ENCODE results near the gene CNTNAP2.

CNTNAP2 gene

DNA sequence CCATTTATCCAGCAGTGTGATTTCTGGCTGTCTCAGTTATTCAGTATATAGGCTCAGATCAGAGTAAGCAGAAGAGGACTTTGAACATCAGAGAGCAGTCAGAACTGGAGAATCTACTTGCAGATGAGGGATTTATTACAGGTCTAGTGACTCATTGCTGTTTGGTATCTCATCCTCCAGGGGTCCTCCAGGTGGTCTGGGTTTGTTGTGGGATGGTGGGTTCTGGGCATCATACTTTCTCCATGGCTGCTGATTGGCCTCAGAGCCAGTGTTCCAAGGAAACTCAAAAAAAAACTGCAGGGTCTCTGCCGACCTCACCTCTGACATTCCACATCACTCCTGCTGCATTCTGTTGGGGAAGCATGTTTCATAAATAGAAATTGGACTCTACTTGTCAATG lies 214.8 kb downstream of the CNTNAP2 start:
- Histone ChIP-seq H3K4me1 (ENCODE audit: control insufficient read depth, insufficient read depth, low read length) (no peaks in the 10 kb centered on the region), H3K36me3 (ENCODE audit: control insufficient read depth in 2 of 2, insufficient read depth in 1 of 2, low read length in 2 of 2) (no peaks in the 10 kb centered on the region), H3K4me3 (ENCODE audit: low read depth, low read length) (no peak overlapping the region), H3K27ac (ENCODE audit: extremely low read depth, low read depth, low read length) (no peak overlapping the region), H3K9me3 (ENCODE audit: control insufficient read depth, insufficient read depth, low read depth, low read length) (no peaks in the 10 kb centered on the region)
- POLR2A ChIA-PET = no interaction called here
- CTCF ChIA-PET = no interaction called here
- TF ChIP-seq KLF16 (tag by site-specific recombination; IDR thresholded peaks at IDR 0.05) (no peak), ZNF274 (IDR thresholded peaks at IDR 0.05; ENCODE audit: low read length) (no peak), ZNF274 (tag by site-specific recombination; IDR thresholded peaks at IDR 0.05; ENCODE audit: borderline replicate concordance) (no peak), ZNF302 (tag by site-specific recombination; IDR thresholded peaks at IDR 0.05; ENCODE audit: low read depth) (no peak), ZNF473 (tag by site-specific recombination; IDR thresholded peaks at IDR 0.05) (no peak), ZNF514 (tag by site-specific recombination; IDR thresholded peaks at IDR 0.05) (no peak), ZNF433 (tag by site-specific recombination; IDR thresholded peaks at IDR 0.05; ENCODE audit: low read depth) (no peak), ZNF280D (tag by site-specific recombination; IDR thresholded peaks at IDR 0.05) (no peak), ZNF169 (tag by site-specific recombination; IDR thresholded peaks at IDR 0.05) (no peak), ZNF341 (tag by site-specific recombination; IDR thresholded peaks at IDR 0.05; ENCODE audit: low read depth) (no peak), ZFP41 (tag by site-specific recombination; IDR thresholded peaks at IDR 0.05; ENCODE audit: borderline replicate concordance) (no peak), SCRT2 (tag by site-specific recombination; IDR thresholded peaks at IDR 0.05) (no peak), INSM2 (tag by site-specific recombination; IDR thresholded peaks at IDR 0.05) (no peak), REPIN1 (tag by site-specific recombination; IDR thresholded peaks at IDR 0.05; ENCODE audit: low read depth) (no peak)
- TF ChIP-seq, protein P1, sequence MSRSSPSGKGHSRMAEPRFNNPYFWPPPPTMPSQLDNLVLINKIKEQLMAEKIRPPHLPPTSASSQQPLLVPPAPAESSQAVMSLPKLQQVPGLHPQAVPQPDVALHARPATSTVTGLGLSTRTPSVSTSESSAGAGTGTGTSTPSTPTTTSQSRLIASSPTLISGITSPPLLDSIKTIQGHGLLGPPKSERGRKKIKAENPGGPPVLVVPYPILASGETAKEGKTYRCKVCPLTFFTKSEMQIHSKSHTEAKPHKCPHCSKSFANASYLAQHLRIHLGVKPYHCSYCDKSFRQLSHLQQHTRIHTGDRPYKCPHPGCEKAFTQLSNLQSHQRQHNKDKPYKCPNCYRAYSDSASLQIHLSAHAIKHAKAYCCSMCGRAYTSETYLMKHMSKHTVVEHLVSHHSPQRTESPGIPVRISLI (tag by site-specific recombination; IDR thresholded peaks at IDR 0.05) = no peak

DNA sequence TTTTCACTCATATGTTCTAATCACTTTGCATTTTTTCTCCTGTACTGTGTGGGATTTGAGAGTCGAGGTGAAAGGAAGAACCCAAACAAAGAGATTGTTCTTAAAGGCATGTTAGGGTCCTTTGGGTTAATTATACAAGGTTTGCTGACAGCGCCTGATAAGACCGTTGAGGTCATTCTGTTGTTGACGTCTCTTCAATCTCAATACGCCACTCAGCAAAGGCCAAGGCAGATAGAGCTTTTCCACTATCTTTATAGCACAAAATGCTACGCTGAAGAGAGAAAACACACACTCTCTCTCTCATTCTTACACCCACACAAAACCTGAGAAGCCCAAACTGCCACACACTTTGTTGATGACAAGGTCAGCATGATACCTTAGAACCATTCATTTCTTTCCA lies 228.7 kb downstream of the CNTNAP2 start:
- ChIA-PET POLR2A (interaction anchor here (1.1 kb wide), 1 partner anchor 309 kb away, joined by 3 read pairs; no protein-coding TSS in a partner anchor), CTCF (no interaction called here)
- Histone ChIP-seq H3K36me3 (ENCODE audit: control insufficient read depth in 2 of 2, insufficient read depth in 1 of 2, low read length in 2 of 2) (no peaks in the 10 kb centered on the region), H3K9me3 (ENCODE audit: control insufficient read depth, insufficient read depth, low read depth, low read length) (no peaks in the 10 kb centered on the region), H3K27ac (ENCODE audit: extremely low read depth, low read depth, low read length) (0 out of 2 replicates have a peak overlapping the region, but pooled peaks have one; percentile 32), H3K4me1 (ENCODE audit: control insufficient read depth, insufficient read depth, low read length) (peaks cover 3% of the 10 kb centered on the region; the same call in 1 of the 2 replicates), H3K4me3 (ENCODE audit: low read depth, low read length) (no peak overlapping the region)
- TF ChIP-seq SCRT2 (tag by site-specific recombination; IDR thresholded peaks at IDR 0.05) = no peak
- no peak for TF ChIP-seq ZNF596 (tag by site-specific recombination; IDR thresholded peaks at IDR 0.05)
- no peak for TF ChIP-seq ZSCAN30 (tag by site-specific recombination; IDR thresholded peaks at IDR 0.05)
- TF ChIP-seq, protein P2, sequence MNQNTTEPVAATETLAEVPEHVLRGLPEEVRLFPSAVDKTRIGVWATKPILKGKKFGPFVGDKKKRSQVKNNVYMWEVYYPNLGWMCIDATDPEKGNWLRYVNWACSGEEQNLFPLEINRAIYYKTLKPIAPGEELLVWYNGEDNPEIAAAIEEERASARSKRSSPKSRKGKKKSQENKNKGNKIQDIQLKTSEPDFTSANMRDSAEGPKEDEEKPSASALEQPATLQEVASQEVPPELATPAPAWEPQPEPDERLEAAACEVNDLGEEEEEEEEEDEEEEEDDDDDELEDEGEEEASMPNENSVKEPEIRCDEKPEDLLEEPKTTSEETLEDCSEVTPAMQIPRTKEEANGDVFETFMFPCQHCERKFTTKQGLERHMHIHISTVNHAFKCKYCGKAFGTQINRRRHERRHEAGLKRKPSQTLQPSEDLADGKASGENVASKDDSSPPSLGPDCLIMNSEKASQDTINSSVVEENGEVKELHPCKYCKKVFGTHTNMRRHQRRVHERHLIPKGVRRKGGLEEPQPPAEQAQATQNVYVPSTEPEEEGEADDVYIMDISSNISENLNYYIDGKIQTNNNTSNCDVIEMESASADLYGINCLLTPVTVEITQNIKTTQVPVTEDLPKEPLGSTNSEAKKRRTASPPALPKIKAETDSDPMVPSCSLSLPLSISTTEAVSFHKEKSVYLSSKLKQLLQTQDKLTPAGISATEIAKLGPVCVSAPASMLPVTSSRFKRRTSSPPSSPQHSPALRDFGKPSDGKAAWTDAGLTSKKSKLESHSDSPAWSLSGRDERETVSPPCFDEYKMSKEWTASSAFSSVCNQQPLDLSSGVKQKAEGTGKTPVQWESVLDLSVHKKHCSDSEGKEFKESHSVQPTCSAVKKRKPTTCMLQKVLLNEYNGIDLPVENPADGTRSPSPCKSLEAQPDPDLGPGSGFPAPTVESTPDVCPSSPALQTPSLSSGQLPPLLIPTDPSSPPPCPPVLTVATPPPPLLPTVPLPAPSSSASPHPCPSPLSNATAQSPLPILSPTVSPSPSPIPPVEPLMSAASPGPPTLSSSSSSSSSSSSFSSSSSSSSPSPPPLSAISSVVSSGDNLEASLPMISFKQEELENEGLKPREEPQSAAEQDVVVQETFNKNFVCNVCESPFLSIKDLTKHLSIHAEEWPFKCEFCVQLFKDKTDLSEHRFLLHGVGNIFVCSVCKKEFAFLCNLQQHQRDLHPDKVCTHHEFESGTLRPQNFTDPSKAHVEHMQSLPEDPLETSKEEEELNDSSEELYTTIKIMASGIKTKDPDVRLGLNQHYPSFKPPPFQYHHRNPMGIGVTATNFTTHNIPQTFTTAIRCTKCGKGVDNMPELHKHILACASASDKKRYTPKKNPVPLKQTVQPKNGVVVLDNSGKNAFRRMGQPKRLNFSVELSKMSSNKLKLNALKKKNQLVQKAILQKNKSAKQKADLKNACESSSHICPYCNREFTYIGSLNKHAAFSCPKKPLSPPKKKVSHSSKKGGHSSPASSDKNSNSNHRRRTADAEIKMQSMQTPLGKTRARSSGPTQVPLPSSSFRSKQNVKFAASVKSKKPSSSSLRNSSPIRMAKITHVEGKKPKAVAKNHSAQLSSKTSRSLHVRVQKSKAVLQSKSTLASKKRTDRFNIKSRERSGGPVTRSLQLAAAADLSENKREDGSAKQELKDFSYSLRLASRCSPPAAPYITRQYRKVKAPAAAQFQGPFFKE (tag by site-specific recombination; IDR thresholded peaks at IDR 0.05; ENCODE audit: borderline replicate concordance) = no peak
- TF ChIP-seq ZNF26 (tag by site-specific recombination; IDR thresholded peaks at IDR 0.05) = no peak
- TF ChIP-seq OVOL3 (tag by site-specific recombination; IDR thresholded peaks at IDR 0.05) = no peak
- TF ChIP-seq MEIS1 (CRISPR knock-in tag; IDR thresholded peaks at IDR 0.05; ENCODE audit: borderline replicate concordance) = no peak
